Right hindlimb (tissue), 1 donor: ENCODE results near the gene GPS1.

ENCODE experiments used
- DNase-seq: peaks from one replicate; pipeline ENCODE4 v3.0.0-alpha.2; 2018

GPS1 gene

DNA sequence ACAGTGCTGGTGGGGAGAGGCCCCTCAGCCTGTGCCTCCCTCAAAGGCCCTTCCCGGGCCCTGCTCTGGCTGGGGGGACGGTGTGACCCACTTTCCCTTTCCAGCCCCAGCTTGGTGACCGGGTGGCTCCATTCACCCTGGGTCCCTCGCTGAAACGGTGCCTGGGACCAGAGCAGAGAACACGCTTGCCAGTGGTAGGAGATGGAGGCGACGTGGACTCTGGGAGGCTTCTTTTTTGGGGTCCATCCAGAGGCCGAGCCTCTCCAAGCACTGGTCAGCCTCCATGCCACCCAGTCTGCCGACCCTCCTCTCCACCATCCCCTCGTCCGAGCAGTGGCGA is 36.8 kb upstream of the GPS1 start:
- no peak for DNase-seq

- DNase-seq: no peak
Observed at GRCh38 chr17:82015311-82015971, 36.3 kb upstream of the GPS1 start.

- DNase-seq: no peak
Observed at GRCh38 chr17:82016061-82016874, 35.4 kb upstream of the GPS1 start.

DNA sequence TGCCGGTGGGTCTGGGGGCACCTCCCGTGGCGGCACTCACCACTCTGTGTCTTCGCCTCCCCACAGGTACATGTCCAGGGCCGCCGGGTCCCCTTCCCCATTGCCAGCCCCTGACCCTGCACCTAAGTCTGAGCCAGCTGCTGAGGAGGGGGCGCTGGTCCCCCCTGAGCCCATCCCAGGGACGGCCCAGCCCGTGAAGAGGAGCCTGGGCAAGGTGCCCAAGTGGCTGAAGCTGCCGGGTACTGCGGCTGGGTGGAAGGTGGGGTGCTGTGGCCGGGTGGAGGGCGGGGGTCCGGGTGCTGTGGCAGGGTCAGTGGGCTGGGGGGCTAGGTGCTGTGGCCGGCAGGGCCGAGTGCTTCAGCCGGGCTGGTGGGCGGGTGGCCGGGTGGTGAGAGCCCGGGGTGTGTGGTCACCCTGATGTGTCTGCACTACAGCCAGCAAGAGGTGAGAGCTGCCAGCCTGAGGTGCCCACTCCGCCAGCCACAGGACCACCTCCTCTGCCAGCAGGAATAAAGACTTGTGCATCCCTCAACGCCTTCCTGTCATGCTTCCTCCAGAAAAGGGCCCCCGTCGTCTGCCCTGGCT is 34.7 kb upstream of the GPS1 start:
- no peak for DNase-seq

GRCh38 chr17:82017612-82018151 is 34.0 kb upstream of the GPS1 start:
- no peak for DNase-seq

- DNase-seq: no peak
Observed at GRCh38 chr17:82018152-82018988, 33.3 kb upstream of the GPS1 start.

DNA sequence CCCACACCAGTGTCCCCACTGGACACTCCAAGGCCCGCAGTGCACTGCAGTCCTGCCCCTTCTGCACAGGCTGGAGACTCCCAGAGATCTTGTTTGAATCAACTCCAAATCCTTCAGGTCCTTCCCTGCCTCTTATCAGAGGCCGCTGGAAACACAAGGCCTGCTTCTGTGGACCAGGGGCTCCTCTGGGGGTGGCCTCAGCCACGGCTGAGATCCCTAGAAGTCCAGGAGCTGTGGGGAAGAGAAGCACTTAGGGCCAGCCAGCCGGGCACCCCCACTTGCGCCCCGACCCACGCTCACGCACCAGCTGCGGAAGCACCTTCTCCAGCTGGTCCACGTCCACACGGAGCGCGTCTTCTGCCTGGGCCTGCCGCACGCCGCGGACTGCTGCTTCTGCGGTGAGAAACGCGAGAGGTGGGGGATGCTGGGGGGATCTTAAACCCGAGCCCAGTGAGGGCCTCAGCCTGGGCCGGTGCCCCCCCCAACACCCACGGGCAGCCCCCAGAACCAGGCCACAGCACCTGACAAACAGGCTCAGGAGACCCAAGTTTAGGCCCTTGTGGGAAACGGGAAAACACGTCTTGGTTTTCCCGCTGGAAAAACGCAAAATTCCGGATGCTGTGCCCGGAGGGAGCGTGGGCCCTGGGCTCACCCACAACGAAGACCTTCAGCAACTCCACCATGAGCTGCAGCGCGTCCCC is 32.6 kb upstream of the GPS1 start:
- no peak for DNase-seq

DNA sequence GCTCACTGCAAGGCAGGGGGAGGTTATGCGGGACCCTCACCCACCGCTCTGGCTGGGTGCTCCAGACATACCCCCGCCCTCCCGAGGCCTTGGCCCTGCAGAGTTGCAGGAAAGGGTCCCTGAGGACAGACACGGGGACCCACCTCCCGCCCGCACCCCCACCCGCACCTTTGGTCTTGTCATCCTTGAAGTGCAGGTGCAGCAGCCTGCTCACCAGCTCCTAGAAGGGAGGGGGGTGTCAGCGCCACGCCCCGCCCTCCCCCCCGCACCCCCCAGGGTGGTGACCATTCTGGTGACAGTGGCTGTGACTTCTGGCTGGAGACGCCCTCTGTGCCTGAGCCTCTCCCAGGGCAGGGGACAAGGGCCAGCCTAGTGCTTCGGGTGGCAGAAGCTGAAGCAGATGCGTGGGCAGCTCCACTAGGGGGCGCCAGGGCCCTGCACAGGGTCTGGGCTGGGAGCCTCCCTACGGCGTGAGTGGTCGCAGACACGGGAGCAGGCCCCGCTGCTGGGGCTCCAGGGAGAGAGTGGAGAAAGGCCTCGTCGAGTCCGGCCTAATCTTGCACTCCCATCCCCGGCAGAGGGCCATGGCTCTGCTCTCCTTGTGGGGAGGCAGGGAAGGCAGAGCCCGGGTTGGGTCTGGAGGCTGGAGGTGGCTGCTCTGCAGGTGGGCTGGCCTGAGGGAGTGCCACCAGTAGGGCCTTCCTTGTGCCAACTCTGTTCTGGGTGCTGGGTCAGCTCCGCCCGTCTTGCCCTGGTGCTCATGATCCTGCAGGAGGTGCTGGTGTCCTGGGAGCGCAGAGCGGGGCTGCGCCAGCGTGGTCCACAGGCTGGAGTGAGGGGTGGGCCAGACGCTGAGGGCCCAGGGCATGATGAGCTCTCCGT is 31.8 kb upstream of the GPS1 start:
- DNase-seq: no peak

GRCh38 chr17:82020572-82021106 is 31.1 kb upstream of the GPS1 start:
- no peak for DNase-seq

- DNase-seq: peak; percentile 80
Observed at GRCh38 chr17:82021107-82021899, 30.4 kb upstream of the GPS1 start.

DNA sequence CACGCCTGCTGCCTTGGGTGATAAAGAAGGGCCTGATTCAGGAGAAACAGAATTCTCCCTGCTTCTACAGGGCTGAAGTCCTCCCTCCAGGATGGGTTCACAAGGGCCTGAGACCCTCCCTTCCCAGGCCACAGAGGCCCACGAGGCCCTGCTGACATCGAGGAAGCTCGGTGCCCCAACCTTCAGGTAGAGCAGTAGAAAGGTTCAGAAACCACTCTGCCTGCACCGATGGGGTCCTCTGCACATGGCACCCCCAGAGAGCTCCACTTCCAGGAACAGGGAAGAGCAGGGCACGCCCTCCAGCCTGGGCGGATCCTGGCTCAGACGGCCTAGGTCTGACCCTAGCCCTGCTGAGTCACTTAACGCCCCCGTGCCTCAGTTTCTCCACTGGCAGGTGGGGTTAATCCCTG is 29.8 kb upstream of the GPS1 start:
- no peak for DNase-seq

DNA sequence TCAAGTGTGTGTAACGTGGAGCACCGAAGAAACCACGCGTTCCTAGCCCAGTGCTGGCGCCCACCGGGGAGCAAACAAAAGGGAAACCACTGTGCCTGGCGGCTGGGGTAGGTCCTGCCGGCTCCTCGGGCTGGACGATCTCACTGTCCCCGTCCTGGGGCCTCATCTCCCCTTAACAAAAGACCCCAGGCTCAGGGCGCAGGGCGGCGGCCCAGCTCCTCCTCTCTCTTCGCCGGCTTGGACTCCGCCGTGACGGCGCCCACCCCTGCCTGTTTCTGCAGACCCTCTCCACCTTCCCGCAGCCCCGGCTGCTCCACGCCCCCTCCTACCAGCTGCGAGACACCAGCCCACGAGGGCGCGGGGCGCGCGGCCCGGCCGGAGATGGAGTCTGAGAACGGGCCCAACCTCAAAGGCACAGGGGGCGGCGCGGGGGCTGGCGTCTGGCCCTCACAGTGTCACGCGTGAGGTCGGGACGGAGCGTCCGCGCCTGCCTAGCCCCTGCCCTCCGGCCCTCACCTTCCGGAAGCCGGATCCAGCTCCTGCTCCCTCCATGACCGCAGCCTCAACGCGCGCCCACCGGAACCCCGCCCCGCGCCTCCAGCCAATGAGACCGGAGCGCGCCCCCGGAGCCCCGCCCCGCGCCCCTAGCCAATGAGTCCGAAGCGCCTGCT is 29.3 kb upstream of the GPS1 start, which contains the start of gene CENPX:
Gene CENPX (minus strand): TSS at position 569 of the 671 bp plus-strand sequence. CDS start 17 bp downstream, at position 552.
- DNase-seq: no peak

GRCh38 chr17:82022981-82023446 is 28.7 kb upstream of the GPS1 start, which contains the start of gene LRRC45:
LRRC45 (plus strand) TSS chr17:82023305; CDS start chr17:82023644, 339 bp downstream.
- peak; percentile 100 for DNase-seq

DNA sequence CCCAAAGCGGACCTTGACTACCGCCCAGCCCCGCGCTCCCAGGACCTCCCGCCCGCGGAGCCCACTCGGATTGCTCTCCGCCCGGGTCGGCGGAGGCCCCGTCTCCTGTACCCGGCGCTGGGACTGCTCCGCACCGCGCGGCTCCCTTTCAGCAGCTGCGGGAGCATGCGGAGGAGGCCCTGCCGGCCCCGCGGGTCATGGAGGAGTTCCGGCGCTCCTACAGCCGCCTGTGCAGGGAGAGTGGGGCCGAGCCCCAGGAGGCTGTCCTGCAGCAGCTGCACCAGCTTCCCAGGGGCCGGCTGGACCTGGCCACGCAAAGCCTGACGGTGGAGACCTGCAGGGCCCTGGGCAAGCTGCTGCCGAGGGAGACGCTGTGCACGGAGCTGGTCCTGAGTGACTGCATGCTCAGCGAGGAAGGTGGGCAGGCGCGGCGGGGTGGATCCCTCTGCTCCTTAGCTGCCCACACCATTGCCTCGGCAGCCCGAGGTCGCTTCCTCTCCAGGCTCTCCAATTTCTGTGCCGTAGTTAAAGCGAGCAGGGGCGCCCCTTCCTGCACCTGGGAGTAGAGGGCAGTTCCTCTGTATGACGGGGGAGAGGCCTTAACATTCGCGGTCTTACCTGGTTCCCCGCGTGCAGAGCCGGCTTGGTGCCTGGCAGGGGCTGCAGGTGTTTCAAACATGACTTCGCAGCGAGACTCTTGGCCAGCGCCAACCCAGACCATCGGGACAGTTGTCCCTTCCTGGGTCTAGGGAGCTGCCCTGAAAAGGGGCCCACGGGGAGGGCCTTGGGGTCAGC is 28.1 kb upstream of the GPS1 start:
- no peak for DNase-seq

DNA sequence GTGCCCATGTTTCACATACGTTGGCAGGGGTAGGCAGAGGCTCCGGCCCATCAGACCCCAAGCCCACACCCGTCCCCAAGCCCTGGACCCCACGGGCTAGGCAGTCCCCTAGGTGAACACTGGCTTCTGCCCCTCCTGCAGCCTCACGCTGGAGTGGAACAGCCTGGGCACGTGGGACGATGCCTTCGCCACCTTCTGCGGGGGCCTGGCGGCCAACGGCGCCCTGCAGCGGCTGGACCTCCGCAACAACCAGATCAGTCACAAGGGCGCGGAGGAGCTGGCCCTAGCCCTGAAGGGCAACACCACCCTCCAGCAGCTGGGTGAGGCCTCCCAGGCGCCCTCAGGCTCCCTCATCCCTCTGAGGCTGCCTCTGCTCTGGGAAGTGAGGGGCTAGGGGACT is 26.8 kb upstream of the GPS1 start:
- DNase-seq: no peak

DNA sequence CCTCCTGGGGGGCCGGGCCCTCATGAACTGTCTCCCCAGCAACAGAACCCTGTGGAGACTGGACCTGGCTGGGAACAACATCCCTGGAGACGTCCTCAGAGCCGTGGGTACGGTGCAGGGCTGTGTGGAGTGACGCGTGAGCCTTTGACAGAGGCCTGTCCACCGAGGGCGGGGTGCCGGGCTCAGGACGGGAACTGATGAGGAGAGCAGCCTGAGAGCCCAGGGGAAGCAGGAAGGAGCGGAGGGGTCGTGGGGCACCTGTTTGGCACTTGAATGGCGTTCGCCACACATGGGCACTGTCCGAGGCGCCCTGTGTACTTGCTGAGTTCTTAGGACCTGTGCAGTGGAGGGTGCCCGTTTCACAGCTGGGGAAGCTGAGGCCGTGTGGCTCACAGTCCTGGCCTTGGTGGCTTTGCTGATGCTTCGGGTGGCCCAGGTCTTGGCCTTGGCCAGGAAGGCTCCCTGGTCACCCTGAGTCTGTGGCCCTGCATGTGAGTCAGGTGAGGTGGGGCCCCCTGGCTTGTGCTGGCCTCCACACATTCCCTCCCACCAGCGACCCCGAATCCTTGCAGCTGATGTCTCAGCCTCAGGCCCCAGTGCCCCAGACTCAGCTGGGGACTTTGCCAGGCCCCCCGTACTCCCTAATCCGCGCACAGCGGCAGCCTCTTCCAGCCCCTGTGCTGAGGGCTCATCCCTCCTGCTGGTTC is 26.1 kb upstream of the GPS1 start:
- no peak for DNase-seq

DNA sequence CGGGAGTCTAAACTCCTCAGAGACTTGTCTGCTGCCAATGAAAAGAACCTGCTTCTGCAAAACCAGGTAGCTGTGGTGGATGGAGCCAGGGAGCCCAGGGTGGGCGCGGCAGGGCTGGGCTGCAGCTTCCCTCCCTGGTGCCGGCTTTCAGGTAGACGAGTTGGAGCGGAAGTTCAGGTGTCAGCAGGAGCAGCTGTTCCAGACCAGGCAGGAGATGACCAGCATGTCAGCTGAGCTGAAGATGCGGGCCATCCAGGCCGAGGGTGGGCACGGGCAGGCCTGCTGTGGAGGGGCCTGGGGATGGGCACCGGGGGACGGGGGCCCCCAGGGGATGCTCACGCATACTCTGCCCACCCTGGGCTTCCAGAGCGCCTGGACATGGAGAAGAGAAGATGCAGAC is 23.5 kb upstream of the GPS1 start:
- DNase-seq: no peak

GRCh38 chr17:82028966-82029365 is 22.7 kb upstream of the GPS1 start:
- DNase-seq: no peak
